Measurements from ENCODE around the gene CCDC181.

The CCDC181 gene

DNA sequence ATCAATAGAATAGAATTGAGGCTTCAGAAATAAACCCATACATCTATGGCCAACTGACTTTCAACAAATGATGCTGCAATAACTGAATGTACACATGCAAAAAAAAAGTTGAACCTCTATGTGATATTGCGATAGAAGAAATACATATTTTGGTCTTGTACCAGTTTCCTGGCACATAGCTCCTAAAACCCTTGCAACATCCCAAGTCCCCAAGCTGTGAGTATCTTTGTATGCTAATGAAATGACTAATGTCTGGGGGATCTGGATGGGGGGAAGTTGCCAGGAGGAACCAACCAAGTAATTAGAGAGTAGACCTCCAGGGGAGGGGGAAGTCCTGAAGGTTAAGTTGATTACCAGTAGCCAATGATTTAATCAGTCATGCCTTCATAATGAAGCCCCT lies 34.9 kb downstream of the CCDC181 start:
- no peak for DNase-seq

DNA sequence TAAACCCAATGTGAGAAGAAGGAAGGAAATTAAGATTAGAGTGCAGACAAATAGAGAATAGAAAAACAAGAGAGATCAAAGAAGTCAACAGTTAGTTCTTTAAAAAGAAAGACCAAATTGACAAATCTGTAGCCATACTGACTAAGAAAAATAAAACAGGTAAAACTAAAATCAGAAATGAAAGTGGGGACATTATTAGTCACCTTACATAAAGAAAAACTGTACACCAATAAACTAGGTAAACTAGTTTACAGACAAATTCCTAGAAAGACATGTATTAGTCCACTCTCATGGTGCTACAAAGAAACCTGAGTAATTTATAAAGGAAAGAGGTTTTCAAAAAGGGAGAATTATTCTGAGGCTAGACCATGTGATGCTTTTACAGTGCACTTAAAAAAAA lies 37.0 kb downstream of the CCDC181 start:
- DNase-seq, result no peak

DNA sequence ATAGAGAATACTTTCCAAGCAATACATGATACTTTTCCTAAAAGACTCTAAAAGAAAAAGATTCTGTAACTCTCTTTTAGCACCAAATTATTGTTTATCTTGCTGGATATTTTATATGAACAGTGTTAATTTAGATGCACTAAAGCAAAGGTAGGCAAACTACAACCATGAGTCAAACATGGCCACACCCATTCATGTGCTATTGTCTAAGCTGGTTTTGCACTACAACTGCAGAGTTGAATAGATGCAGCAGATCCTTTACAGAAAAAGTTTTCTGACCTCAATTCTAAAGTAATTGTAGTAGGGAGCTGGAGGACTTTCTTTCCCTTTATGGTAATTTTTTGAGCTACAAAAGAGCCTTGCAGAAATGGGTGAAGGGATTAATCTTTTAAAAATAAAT lies 39.9 kb downstream of the CCDC181 start:
- no peak for DNase-seq

DNA sequence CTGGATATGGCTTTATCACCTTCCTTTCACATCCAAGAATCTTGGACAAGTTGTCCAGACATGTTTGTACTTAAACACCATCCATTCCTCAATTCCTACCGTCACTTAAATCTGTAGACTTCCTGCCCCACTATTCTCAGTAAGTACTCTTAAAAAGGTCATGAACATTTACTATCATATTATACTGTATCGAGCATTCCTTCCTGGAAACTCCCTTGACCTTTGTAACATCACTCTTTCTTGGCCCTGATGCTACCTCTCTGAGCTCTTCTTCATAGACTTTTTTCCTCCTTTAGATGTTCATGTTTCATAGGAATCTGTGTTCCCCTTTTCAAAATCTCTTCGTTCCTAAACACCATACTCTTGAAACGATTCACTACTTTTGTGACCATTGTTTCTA lies 43.8 kb downstream of the CCDC181 start:
- DNase-seq, result no peak

DNA sequence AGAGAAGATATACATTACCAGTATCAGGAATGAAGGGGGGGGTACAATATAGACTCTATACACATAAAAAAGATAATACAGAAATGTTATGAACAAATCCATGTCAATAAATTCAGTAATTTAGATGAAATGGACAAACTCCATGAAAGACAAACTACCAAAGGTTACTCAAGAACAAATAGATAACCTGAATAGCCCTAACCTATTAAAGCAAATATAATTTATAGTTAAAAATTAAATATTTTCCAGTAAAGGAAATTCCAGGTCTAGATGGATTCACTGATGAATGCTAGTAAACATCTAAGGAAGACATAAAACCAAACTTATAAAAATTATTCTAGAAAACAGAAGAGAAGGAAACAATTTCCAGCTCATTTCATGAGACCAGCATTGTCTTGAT lies 46.1 kb downstream of the CCDC181 start:
- DNase-seq, result no peak

DNA sequence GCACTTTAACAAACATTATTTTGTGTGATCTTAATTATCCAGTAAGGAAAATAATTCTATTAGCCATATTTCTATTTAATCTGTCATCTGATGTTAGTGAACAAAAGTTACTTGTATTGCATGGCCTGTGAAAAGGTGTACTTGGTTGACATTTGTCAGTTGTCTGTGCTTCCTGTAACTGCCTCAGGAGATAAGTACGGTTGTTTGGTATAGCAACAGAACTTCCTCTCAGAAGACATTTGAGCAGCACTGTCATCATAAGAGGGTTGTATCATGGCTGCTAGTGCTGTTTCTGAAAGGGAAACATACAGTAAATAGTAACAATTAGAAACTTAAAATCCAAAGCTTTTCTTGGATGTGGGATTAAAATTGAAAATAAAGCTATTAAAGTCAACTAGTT lies 55.9 kb downstream of the CCDC181 start:
- DNase-seq, result no peak

DNA sequence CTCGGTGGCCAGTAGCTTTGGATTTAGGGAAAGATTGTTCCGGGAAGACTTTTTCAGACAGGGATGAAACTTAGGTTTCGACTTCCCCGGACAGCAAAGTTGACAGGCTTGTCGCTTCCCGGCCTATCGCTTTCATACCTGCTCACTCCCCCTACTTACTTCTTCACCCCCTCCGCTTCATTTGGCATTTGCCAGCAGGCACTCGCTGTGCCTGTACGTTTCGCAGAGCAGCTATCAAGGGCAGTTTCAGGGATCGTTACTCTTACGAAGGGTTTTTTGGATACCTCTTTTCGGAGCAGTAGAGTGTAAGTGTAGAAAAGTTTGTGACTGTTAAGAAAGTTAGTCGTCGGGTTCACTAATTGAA lies 58.9 kb downstream of the CCDC181 start:
- DNase-seq, result no peak

DNA sequence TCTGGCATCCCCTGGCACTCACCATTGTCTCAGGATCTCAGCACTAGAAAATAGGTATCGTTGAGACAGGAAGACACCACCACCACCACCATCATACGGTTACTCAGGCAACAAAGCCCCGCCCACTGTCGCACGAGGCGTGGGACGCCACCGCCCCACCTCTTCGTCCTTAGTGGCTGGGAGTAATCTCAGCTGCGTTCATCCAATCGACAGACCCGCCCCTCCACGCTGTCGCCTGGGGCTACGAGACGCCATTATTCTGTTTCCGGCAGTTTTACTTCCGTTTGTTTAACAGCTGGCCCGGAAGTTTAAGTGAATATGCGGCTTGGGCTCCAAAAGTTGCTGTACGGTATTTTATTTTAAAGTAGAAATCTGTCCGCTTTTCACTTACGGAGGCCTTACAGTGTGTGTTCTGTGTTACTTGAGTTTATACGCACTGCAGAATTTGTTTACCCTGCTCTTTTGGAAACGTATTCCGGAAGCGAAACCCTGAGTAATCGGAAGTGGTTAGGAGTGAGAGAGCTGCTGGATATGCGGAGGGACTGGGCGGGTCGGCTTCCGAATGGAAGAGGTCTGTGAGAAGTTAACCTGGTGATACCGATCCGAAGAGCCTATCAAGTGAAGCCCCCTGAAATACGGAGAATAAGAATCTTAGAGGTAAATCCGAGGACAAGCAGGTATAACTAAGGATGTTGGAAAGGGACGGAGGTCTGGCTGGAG lies 59.4 kb downstream of the CCDC181 start, which contains the start of the genes BLZF1 and NME7:
TSS of gene BLZF1 (plus strand) at position 510 of the 720 bp plus-strand sequence. CDS start 1,328 bp downstream, outside the sequence.
TSS of gene NME7 (minus strand) at position 112 of the 720 bp plus-strand sequence. CDS start at position 25, 87 bp downstream.
- DNase-seq, result peak; percentile 94

DNA sequence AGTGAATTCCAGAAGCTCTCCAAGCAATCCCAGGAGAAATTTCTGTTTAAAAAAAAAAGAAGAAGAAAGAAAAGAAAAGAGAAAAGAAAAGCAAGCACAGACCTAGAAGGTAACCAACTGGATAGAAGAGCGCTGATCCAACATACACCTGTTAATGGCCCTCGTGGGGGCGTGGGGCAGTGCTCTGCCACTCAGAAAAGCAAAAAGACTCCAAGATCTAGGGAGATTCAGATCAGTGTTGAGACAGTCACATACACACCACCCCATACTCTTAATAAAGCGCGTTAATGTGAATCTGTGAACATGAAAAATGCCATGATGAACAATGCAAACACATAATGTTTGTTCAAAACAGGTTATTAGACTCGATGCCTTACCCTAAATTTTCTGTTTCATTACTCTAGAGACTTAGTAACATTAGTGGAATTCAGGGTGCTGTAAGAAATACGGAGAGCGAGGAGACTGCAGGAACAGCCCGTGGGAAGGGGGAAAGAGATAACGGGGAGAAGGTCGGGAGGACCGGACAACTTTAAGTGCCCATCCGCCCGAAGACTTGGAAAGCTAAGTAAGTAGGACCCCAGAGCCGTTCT lies 60.1 kb downstream of the CCDC181 start:
- no peak for DNase-seq

DNA sequence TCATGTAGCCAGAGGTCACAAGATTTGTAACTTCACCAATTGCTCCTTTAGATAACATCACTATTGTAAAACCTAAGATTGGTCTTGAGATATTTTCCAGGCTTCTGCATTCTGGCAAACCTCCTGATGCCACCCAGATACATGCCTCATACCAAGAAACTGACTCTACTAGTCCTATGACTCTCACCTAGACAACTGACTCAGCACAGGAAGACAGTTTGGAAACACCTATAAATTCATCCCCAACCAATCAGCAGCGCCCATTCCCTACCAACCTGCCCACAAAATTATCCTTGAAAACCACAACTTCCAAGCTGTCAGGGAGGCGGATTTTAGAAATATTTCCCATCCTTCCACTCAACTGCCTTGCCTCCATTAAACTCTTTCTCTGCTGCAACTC lies 62.3 kb downstream of the CCDC181 start:
- no peak for DNase-seq

DNA sequence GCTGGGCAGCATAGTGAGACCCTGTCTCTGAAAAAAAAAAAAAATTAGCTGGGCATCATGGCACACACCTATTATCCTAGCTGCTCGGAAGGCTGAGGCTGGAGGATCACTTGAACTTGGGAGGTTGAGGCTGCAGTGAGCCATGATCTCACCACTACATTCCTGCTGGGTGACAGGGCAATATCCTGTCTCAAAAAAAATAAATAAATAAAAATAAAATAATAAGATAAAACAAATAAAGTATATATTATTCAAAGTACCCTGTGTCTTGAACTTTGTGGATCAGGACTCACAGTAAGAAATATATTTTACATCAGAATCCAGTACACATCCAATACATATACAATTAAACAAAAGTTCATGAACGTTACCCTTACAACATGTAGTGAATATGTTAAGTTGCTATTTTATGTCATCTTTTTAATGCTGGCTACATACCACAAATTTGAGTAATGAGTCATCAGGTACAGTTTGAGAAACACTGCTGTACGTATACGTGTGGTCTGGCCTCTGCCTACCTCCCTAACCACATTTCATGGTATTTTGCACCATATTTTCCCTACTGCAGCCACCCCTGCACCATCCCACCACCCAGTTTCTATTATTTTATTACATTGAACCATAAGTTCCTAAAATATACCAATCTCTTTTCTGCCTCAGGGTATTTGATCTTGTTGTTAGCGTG lies 64.1 kb downstream of the CCDC181 start:
- DNase-seq, result no peak

DNA sequence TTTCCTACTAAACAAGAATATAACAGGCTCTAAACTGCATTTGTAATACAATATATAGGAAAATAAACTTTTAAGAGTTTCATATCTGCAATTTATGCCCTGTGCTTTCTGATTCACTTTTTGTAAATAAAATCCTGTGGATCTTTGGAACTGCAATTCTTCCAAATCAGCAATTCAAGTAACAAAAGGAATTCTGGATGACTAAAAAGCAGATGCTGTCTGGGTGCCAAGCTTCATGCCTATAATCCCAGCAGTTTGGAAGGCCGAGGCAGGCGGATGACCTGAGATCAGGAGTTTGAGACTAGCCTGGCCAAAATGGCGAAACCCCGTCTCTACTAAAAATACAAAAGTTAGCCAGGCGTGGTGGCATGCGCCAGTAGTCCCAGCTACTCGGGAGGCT lies 66.0 kb downstream of the CCDC181 start:
- no peak for DNase-seq

DNA sequence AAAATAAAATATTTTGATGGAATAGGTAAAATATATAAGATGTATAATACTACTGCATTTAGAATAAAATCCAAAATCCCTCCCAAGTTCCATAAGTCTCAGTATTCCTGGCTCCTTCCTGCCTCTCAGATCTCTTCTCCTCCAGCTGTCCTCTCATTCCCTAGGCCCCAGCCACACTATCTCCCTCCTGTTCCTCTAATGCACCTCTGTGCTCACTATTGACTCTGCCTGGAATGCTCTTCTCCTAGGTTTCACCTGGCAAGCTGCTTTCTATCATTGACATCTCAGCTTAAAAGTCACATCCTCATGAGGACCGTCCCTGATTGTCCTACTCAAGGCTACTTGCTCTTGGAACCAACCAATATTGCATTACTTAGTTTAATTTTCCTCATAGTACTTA lies 66.9 kb downstream of the CCDC181 start:
- no peak for DNase-seq

DNA sequence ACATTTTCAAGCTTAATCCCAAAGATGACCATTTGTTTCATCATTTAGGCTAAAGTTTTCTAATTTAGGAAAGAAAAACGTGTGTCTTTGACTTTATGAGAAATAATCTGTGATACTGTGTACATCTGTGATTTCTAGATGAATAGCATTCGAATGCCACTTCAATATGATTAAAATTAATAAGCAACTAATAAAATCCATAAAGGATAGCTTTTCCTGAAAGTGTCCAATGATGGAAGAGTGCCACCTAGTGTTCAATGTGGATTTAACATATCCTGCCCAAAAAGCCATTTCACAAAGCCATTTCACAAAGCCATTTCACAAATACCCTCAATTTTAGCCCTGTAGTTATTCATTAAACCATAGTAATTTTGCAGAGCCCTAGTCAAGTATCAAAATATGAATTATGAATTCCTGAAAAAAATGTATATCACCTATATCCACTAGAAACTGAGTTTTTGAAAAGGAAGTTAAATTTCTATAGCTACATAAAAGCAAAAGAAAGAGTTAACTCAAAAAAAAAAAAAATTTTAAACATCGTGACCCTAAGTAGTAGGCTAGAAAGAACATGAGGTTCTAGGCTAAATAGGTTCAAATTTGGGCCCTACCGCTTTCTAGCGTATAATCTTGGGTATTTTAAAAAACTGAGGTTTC lies 78.8 kb downstream of the CCDC181 start:
- DNase-seq, result peak; percentile 46

DNA sequence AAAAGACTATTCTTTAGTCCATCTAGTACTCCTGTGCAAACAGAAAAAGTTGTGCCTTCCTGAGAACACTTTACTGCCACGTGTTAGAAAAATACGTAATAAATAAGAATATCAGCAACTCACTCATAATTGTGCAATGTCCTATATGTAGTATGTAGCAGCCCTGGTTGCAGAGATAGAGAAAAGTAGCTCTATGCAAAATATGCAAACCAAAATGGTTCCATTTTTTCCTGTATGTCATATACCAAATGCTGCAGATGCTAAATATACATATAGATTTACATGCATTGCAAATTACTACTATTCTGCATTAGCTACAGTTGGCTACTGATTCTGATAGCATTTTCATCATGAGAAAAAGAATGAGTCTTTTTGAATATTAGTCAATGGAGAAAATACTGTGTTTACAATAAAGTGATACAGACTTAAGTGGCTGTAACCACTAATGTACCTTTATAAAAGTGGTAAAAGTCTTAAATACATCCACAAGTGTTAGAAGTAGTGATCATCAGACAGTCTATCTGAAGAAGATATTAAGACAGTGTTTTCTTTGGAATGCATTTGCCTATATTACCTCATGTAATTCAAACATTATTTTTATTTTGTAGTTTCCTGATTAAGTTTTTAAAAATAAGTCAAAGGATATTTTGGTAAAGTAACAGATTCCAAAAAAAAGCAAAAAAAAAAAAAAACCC lies 79.4 kb downstream of the CCDC181 start:
- no peak for DNase-seq

DNA sequence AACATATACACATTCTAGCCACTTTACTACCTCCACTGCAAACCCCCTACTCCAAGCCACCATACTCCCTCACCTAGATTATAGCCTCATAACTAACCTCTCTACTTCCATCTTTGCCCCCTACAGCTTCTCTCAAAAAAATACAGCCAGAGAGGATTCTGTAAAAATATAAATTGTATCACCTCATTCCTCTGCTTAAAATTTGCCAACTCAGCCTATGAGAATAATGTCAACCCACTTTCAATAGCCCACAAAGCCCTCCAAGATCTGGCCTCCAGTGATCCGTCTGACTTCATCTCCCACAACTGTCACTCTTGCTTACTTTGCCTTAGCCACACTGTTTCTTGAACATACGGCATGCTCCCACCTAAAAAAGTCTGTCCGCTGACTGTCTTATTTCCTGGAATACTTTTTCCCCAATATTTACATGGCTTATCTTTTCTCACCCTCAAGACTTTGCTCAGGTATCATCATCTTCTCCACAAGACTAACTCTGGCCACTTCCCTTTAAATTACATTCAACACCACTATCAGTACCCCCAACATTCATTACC lies 81.2 kb downstream of the CCDC181 start:
- DNase-seq, result no peak

DNA sequence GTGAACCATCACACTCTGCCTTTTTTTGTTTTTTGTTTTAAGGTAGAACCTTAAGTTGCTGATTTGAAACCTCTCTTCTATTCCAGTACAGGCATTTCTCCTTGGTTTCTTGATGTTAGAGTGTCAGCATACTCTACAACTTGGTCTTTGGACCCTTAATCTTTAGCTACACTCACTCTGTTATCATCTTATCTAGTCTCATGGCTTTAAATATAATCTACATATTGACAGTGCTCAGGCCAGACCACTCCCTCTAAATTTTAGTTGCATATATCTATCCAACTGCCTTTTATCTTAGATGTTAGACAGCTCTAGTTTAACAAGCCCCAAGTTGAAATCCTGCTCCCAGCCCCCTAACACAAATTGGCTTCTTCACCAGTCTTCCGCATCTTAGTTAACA lies 81.8 kb downstream of the CCDC181 start:
- DNase-seq, result no peak

Data from NCI-H1436 (cell line).